ENCODE data around the gene YIPF2.

- TF ChIP-seq, protein P1, sequence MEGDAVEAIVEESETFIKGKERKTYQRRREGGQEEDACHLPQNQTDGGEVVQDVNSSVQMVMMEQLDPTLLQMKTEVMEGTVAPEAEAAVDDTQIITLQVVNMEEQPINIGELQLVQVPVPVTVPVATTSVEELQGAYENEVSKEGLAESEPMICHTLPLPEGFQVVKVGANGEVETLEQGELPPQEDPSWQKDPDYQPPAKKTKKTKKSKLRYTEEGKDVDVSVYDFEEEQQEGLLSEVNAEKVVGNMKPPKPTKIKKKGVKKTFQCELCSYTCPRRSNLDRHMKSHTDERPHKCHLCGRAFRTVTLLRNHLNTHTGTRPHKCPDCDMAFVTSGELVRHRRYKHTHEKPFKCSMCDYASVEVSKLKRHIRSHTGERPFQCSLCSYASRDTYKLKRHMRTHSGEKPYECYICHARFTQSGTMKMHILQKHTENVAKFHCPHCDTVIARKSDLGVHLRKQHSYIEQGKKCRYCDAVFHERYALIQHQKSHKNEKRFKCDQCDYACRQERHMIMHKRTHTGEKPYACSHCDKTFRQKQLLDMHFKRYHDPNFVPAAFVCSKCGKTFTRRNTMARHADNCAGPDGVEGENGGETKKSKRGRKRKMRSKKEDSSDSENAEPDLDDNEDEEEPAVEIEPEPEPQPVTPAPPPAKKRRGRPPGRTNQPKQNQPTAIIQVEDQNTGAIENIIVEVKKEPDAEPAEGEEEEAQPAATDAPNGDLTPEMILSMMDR (IDR thresholded peaks at IDR 0.05) = no peak
- TF ChIP-seq POLR2A (IDR thresholded peaks at IDR 0.05) = no peak
Measured at GRCh38 chr19:10896851-10897526, 31.4 kb downstream of the YIPF2 start.
